ENCODE measurements around the gene MRPL37.

MRPL37 gene

DNA sequence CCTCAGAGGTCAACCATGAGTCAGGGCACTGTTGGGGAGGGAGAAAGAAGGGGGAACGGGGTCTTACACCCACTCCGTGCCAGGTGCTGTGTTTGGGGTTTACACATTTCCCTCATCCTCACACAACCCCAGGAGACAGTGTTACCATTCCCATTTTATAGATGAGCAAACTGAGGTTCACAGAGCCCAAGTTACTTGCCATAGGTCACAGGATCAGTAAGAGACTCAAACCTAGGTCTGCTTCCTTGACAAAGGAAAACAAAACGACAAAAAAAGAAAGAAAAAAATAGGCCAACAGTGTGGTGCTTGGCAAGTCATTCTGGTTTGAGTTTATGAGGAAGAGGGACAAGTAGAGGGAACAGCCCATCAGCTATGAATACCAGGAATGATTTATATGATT lies 30.9 kb upstream of the MRPL37 start:
- DNase-seq (ENCODE audit: low read depth, low spot score) = no peak
- TF ChIP-seq CTCF (IDR thresholded peaks at IDR 0.05; ENCODE audit: insufficient read depth, low read length, missing control alignments) = no peak
- ChIA-PET POLR2A (no interaction called here), CTCF (no interaction called here)
- no peak overlapping the region for H3K4me3 ChIP-seq (ENCODE audit: low read depth, low read length)

- DNase-seq (ENCODE audit: low read depth, low spot score) = no peak
- H3K4me3 ChIP-seq (ENCODE audit: low read depth, low read length) = no peak overlapping the region
- TF ChIP-seq CTCF (IDR thresholded peaks at IDR 0.05; ENCODE audit: insufficient read depth, low read length, missing control alignments) = no peak
- ChIA-PET POLR2A (interaction anchor here (0.6 kb wide), 1 partner anchor 237 kb away, joined by 3 read pairs; no protein-coding TSS in a partner anchor), CTCF (interaction anchor here (1.6 kb wide), 1 partner anchor 11 kb away, joined by 5 read pairs; no protein-coding TSS in a partner anchor)
These were observed 29.0 kb upstream of the MRPL37 start for GRCh38 chr1:54171016-54171415.

GRCh38 chr1:54171606-54172005 lies 28.4 kb upstream of the MRPL37 start:
- POLR2A ChIA-PET = no interaction called here
- CTCF ChIA-PET = interaction anchor here (1.5 kb wide), 1 partner anchor 10 kb away, joined by 6 read pairs; no protein-coding TSS in a partner anchor
- no peak for DNase-seq (ENCODE audit: low read depth, low spot score)
- no peak overlapping the region for H3K4me3 ChIP-seq (ENCODE audit: low read depth, low read length)
- TF ChIP-seq CTCF (IDR thresholded peaks at IDR 0.05; ENCODE audit: insufficient read depth, low read length, missing control alignments) = no peak

GRCh38 chr1:54172614-54173599 lies 27.1 kb upstream of the MRPL37 start:
- no peak for DNase-seq (ENCODE audit: low read depth, low spot score)
- ChIA-PET POLR2A (no interaction called here), CTCF (interaction anchor here (0.7 to 1.5 kb wide), 3 partner anchors 9 to 317 kb away, joined by 3 to 6 read pairs (median 5); no protein-coding TSS in a partner anchor)
- no peak overlapping the region for H3K4me3 ChIP-seq (ENCODE audit: low read depth, low read length)
- no peak for TF ChIP-seq CTCF (IDR thresholded peaks at IDR 0.05; ENCODE audit: insufficient read depth, low read length, missing control alignments)

GRCh38 chr1:54173681-54174080 lies 26.3 kb upstream of the MRPL37 start:
- DNase-seq (ENCODE audit: low read depth, low spot score) = no peak
- CTCF ChIA-PET = interaction anchor here (0.7 kb wide), 1 partner anchor 316 kb away, joined by 3 read pairs; no protein-coding TSS in a partner anchor

More at GRCh38 chr1:54173681-54174080, 26.3 kb upstream of the MRPL37 start:
- no peak for TF ChIP-seq CTCF (IDR thresholded peaks at IDR 0.05; ENCODE audit: insufficient read depth, low read length, missing control alignments)
- POLR2A ChIA-PET = no interaction called here
- no peak overlapping the region for H3K4me3 ChIP-seq (ENCODE audit: low read depth, low read length)
